Amniotic epithelial cell (primary cell): ENCODE data around the gene BCL2L12.
"Not testable (repeated sequence)": the region's sequence is repeated elsewhere in the genome, so short reads cannot be mapped to it uniquely, and the experiment has no call there.

Experiments
- DNase-seq: peaks from one replicate; pipeline ENCODE4 v3.0.0-alpha.2; 2010; ENCODE audit warnings: low read depth

BCL2L12 gene

DNA sequence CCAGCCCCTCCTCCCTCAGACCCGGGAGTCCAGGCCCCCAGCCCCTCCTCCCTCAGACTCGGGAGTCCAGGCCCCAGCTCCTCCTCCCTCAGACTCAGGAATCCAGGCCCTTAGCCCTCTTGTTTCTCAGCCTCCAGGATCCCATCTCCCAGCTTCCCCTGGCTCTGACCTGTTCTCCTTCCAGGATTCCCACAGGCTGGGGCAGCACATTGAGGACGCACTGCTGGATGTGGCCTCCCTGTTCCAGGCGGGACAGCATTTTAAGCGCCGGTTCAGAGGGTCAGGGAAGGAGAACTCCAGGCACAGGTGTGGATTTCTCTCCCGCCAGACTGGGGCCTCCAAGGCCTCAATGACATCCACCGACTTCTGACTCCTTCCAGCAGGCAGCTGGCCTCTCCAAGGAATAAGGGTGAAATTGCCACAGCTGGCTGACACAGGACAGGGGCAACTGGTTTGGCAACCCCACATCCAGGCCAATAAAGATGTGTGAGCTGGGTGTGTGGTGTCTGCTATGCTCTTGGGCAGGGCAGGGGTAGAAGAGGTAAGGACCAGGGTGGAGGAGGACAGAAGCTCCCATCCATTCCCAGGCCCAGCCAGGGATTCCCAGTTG lies 47.6 kb downstream of the BCL2L12 start:
- DNase-seq = no peak

DNA sequence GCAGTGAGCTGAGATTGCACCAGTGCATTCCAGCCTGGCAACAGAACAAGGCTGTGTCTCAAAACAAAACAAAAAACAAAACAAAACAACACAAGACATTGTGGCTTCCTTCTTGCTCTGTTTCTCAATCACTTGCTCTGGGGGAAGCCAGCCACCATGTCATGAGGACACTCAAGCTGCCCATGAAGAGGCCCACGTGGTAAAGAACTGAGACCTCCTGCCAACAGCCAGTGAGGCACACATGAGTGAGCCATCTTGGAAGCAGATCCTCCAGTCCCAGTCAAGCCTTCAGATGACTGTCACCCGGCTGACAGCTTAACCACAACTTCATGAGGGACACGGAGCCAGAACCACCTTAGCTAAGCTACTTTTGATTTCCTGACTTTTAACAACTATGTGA lies 50.4 kb downstream of the BCL2L12 start:
- DNase-seq = no peak

DNA sequence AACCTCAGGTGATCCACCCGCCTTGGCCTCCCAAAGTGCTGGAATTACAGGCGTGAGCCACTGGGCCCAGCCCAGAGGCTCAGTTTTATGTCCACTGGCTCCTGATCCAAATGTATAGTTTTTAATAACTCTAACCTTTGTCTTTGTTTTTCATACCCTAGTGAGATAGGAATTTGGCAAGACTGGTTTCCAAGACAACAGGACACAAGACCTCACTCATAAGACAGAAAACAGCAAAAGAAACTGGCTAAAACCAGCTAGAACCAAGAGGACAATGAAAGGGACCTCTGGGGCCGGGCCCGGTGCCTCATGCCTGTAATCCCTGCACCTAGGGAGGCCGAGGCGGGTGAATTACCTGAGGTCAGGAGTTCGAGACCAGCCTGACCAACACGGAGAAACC lies 52.8 kb downstream of the BCL2L12 start:
- peak; percentile 25 for DNase-seq

DNA sequence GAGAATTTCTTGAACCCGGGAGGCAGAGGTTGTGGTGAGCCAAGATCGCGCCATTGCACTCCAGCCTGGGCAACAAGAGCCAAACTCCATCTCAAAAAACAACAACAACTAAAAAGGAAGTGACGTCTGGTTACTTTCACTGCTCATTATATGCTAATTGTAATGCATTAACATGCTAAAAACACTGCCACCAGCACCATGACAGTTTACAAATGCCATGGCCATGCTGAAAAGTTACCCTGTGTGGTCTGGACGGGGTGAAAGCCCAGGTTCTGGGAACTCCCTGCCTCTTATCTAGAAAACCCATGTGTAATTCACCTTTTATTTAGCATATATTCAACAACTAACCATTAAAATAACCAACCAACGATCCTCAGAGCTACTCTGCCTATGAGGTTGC lies 53.3 kb downstream of the BCL2L12 start:
- DNase-seq = no peak

DNA sequence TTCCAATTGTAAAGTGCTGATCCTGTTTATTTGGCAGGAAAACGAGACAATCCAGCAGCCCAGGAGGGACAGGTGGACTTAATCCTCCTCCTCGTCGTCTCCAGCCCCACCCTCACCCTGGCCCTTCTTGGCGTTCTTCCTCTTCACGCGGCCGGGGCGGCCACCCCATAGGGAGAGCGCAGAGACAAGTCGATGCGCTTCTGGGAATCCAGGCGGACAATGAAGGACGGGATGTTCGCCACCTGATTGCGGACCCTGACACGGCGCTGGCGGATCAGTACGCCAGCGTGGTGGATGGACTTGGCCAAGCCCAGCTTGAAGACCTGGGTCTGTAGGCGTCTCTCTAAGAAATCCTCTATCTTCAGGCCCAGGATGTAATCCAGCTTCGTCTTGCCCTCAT lies 53.7 kb downstream of the BCL2L12 start:
- DNase-seq = not testable (repeated sequence)
